GM21786 (cell line): ENCODE measurements around the gene ZSCAN21.
A peak's percentile ranks its signal among the peaks of the same experiment; 100 is the strongest.

ENCODE experiments used
- ATAC-seq: cut with Tn5 transposase; IDR thresholded peaks from one replicate; pipeline ENCODE4 v1.9.1; 2021; ENCODE audit not compliant: unreplicated experiment

The ZSCAN21 gene

GRCh38 chr7:100072462-100072861 lies 22.9 kb downstream of the ZSCAN21 start:
- ATAC-seq, result no peak

- ATAC-seq, result no peak
Observed at GRCh38 chr7:100074841-100075240, 25.3 kb downstream of the ZSCAN21 start.

GRCh38 chr7:100075418-100075817 lies 25.8 kb downstream of the ZSCAN21 start:
- ATAC-seq, result no peak

GRCh38 chr7:100077205-100077604 lies 27.6 kb downstream of the ZSCAN21 start:
- no peak for ATAC-seq

GRCh38 chr7:100079024-100079560 lies 29.5 kb downstream of the ZSCAN21 start:
- ATAC-seq, result no peak

GRCh38 chr7:100080907-100081534 lies 31.4 kb downstream of the ZSCAN21 start:
- ATAC-seq, result no peak

- ATAC-seq, result peak; percentile 86
Observed at GRCh38 chr7:100081535-100082102, 32.0 kb downstream of the ZSCAN21 start, which contains the start of gene ZNF3. TSS of gene ZNF3 (minus strand) at chr7:100081723. CDS start at chr7:100077357, 4,366 bp downstream.

GRCh38 chr7:100082978-100083377 lies 33.4 kb downstream of the ZSCAN21 start:
- no peak for ATAC-seq

GRCh38 chr7:100085515-100085914 lies 35.9 kb downstream of the ZSCAN21 start:
- ATAC-seq, result no peak

GRCh38 chr7:100087055-100087750 lies 37.6 kb downstream of the ZSCAN21 start:
- no peak for ATAC-seq

- peak; percentile 25 for ATAC-seq
Observed at GRCh38 chr7:100088095-100088620, 38.6 kb downstream of the ZSCAN21 start.

GRCh38 chr7:100088621-100089457 lies 39.3 kb downstream of the ZSCAN21 start, which contains the start of gene COPS6:
TSS of gene COPS6 (plus strand) at chr7:100088969. CDS start at chr7:100088991, 22 bp downstream.
- ATAC-seq, result peak; percentile 66

GRCh38 chr7:100089458-100090196 lies 40.1 kb downstream of the ZSCAN21 start:
- ATAC-seq, result no peak

- no peak for ATAC-seq
Observed at GRCh38 chr7:100090527-100091410, 41.2 kb downstream of the ZSCAN21 start.

- ATAC-seq, result no peak
Observed at GRCh38 chr7:100091411-100092181, 42.0 kb downstream of the ZSCAN21 start.

- no peak for ATAC-seq
Observed at GRCh38 chr7:100093054-100093453, 43.5 kb downstream of the ZSCAN21 start.

GRCh38 chr7:100093498-100093897 lies 43.9 kb downstream of the ZSCAN21 start:
- no peak for ATAC-seq

- no peak for ATAC-seq
Observed at GRCh38 chr7:100093925-100094486, 44.4 kb downstream of the ZSCAN21 start.
